GM15510 (cell line): ENCODE data around the gene KRTAP13-2.

Experiments used
- POLR2A ChIP-seq: IDR thresholded peaks from 3 replicates; pipeline ENCODE4 v1.6.1; 2011; ENCODE audit warnings: borderline replicate concordance; ENCODE audit not compliant: insufficient read length; ENCODE audit errors: extremely low read depth

KRTAP13-2 gene

DNA sequence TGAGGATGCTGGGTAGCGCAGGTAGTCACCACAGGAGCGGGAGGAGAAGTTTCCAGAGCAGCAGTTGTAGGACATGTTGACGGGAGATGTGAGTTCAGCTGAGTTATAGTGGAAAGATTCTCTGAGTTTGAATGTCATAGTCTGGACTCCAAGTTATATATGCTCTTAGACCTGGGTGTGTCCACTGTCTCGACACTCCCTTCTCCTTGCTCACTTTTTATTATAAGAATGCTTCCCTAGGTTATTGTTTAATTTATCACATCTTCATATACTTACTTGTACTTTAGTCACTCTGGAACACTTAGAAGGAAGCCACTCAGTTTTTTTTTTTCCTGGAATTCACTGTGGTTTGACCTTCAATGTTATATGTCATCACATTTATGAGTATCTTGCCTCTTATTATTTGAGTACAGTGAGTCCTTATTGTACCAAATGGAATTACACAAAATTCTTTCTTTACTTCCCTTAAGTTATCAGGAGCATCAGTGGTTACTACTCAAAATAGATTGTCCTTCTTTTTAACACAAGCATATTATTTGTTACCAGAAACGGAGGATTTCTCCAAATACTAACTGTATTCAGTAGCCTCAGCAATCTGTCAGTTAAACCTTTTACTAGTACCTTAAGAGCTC, at the start of gene KRTAP13-2:
Gene KRTAP13-2 (minus strand): TSS at position 133 of the 632 bp plus-strand sequence. CDS start 58 bp downstream, at position 75.
- TF ChIP-seq POLR2A, result no peak

DNA sequence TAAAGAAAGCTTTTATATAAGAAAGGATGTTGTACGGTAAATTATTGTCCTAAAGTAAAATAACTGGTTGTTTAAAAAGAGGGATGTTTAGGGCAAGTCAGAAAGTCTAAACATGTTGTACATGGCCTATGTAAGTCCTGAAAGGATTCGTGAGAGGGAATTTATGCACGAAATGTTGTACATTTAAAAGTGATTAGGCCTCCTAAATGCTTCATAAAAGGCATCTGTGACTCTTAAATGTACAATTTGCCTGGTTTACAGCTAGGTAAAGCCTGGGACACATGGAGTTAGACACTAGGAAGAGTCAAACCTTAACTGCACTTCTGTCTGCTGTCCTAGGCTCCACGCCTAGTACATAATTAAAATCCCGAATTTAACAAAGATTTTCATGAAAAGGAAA, 43.9 kb upstream of the KRTAP13-2 start:
- no peak for TF ChIP-seq POLR2A

DNA sequence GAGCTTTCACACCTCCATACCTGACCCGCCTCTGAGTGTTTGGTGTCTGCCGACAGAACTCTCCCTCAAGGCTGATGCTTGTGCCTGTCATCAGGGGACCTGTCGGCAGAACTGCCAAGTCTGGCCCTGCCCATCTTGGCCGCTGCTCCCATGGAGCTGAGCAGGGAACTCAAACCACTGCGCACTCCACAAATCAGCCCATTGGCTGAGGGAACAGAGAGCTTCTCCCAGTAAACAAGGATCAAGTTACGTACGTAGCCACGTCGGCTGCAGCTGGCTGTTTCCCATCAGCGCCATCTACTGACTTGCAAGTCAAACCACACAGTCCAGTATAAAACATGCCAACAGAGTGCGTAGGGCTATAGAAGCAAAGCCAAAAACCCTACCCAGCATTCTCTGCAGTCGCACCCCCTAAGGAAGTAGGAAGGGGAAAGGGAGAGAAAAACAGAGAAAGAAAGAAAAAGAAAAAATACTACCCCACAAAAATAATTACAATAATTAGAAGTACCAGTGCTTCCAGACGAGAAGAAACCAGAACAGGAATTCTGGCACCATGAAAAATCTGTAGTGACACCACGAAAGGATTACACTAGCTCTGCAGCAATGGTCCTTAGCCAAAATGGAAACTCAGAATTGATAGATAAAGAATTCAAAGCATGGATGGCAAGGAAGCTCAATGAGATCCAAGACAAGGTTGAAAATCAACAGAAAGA, 36.9 kb upstream of the KRTAP13-2 start:
- TF ChIP-seq POLR2A, result no peak

- TF ChIP-seq POLR2A, result no peak
Measured at GRCh38 chr21:30395731-30396130, 23.7 kb upstream of the KRTAP13-2 start, which contains the start of gene KRTAP13-1. Gene KRTAP13-1 (plus strand): TSS chr21:30396031. CDS start chr21:30396087, 56 bp downstream.

DNA sequence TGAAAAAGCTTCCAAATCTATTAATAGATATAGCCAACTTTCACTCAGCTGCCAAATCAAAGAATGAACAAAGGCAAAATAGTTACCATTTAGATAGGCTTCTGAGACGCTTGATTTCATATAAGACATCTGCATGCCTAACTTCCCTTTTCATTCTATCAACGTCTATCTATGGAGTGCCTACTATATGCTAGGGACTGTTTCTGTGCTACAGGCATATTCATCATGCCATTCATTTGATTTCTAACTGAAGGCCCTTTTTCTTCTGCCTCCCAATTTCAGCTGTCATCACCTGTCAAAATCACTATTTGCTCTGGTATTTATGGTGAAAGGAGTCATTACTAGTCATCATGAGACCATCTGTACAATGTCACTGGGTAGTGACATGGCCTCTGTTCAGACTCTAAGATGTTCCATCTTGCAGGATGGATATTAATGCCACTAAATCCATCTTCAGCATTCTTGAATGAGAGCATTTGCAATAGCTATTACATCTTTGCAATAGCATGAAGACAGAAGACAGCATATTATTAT, 19.5 kb upstream of the KRTAP13-2 start:
- TF ChIP-seq POLR2A, result no peak

GRCh38 chr21:30382201-30382600, 10.1 kb upstream of the KRTAP13-2 start:
- TF ChIP-seq POLR2A, result no peak

DNA sequence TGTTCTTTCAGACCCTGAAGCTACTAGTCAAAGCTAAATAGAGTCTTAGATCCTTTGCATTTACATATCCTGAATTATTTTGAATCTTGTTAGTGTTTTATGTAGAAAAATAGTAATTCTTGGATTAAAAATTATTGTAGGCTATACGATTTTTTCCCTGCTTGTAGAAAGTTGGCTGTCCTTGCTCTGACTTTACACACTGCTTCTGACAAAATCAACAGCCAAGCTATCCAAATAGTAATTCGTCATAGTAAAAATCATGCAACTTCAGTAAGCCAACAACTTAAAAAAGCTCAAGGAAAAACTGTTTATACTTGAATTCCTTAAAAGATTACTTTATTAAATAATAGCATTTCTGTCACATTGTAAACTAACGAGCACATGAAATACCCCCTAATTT, 16.2 kb downstream of the KRTAP13-2 start:
- TF ChIP-seq POLR2A, result no peak

DNA sequence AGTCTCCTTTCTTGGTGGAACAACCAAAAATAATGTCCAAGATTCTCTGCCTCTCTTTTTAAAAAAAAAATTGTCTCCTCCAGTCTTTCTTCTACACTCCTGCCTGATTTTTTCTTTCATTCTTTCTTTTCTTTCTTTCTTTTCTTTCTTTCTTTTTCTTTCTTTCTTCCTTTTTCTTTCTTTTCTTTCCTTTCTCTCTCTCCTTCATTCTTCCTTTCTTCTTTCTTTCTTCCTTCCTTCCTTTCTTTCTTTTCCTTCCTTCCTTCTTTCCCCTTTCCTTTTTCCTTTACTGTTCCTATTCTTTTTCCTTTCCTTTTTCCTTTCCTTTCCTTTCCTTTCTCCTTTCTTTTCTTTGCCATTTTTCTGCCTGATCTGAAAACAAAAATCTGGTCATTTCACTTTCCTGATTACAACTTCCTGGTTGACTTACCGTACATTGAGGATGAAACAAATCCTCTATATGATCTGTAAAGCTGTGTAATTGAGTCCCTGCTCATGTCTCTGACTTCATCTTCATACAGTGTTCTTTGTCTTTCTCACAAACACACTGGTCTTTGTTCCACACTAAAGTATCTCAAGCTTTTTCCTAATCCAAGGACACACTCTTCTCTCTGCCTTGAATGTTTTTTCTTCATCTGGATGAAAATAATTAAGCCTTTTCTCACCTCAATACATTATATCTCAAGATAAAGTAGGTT, 17.6 kb downstream of the KRTAP13-2 start:
- no peak for TF ChIP-seq POLR2A

DNA sequence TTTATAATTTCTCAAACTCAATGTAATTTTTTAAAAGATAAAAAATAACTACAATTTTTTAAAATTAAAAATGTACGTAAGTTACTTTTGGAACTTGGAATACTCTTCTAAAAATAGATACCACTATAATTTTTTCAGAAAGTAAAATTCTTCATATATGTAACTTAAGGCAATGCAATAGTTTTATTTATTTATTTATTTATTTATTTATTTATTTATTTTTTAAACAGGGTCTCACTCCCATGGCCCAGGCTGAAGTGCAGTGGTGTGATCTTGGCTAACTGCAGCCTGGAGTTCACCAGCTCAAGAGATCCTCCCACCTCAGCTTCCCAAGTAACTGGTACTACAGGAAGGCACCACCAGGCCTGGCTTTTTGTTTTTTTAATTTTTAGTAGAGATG, 20.5 kb downstream of the KRTAP13-2 start:
- TF ChIP-seq POLR2A, result no peak

DNA sequence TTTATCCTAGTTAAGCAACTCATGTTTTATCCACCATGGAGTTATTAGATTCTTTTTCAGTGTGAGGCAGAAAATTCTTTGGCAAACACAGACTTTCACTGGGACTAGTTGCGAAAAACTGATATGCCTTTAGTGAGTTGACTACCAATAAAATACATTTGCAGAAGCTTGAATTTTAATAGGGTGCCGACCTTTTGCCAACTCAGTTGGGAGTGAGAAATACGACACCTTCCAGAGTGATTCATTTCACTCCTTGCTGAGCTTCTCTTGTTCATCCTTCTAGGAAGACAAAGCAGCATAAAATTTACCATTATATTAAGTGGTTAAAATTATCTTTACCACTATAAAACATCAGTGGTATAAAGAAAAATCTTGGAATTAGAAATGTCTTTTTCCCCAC, 22.5 kb downstream of the KRTAP13-2 start:
- TF ChIP-seq POLR2A, result no peak

DNA sequence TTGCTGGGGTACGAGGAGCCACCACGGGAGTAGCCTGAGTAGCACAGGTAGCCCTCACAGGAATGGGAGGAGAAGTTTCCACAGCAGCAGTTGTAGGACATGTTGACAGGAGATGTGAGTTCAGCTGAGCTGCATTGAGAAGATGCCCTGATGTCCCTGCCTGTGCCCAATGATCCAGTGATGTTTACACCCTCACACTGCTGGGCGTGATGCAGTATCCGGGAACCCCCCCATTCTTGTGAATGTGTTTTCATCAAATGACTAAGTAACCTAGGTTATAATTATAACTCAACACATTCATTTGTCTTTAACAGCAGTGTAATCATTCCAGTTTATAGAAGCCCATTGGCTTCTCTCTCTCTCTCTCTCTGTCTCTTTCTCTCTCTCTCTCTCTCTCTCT, 23.6 kb downstream of the KRTAP13-2 start, which contains the start of gene KRTAP23-1:
Gene KRTAP23-1 (minus strand): TSS at position 101 of the 400 bp plus-strand sequence. CDS start 0 bp downstream, at position 101.
- TF ChIP-seq POLR2A, result no peak

- no peak for TF ChIP-seq POLR2A
Measured at GRCh38 chr21:30345014-30345413, 27.1 kb downstream of the KRTAP13-2 start.

GRCh38 chr21:30340714-30341573, 31.1 kb downstream of the KRTAP13-2 start:
- TF ChIP-seq POLR2A, result no peak

DNA sequence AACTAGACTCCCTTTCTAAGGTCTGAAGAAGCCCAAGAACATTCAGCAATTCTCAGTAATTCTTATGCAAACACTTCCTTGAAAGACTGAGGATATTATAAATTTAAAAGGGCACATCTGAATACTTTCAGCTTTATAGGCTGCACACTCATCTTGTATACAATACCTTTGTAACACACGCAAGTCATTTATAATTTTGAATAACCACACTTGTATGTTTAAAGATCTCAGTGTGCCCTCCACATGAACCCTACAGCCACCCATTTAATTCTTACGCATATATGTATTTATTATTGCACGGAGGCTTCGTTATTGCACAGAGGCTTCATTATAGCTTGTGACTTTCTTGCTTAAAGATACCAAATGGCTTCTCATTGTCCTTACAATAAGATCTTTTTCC, 33.4 kb downstream of the KRTAP13-2 start:
- no peak for TF ChIP-seq POLR2A
